ENCODE results near the gene FAM107B.

Gene FAM107B

DNA sequence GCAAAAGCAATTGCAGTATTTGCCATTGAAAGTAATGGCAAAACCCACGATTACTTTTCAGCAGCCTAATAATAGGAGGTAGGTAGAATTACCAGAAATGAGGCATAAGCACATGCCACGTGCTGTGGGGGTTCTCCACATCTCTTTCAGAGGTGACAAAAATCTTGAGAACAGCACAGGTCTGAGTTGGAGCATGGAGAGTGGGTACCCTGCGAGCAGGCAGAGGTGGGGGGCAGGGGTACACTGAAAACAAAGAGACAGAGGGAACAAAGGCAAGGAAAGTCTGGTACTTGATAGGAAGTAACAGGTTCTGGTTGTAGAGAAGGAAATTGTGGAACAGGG, 75.9 kb downstream of the FAM107B start:
- peaks cover 0 to 3% of the 10 kb centered on the region in 2 experiments for H3K4me1 ChIP-seq (ENCODE audit: control insufficient read depth in 1 of 2, insufficient read depth in 1 of 2, low read depth in 1 of 2, low read length in 1 of 2)
- H3K27me3 ChIP-seq: no peaks in the 10 kb centered on the region
- H3K9me3 ChIP-seq: no peaks in the 10 kb centered on the region
- H3K27ac ChIP-seq: no peak overlapping the region
- H3K36me3 ChIP-seq: no peaks in the 10 kb centered on the region
- TF ChIP-seq, protein P1, sequence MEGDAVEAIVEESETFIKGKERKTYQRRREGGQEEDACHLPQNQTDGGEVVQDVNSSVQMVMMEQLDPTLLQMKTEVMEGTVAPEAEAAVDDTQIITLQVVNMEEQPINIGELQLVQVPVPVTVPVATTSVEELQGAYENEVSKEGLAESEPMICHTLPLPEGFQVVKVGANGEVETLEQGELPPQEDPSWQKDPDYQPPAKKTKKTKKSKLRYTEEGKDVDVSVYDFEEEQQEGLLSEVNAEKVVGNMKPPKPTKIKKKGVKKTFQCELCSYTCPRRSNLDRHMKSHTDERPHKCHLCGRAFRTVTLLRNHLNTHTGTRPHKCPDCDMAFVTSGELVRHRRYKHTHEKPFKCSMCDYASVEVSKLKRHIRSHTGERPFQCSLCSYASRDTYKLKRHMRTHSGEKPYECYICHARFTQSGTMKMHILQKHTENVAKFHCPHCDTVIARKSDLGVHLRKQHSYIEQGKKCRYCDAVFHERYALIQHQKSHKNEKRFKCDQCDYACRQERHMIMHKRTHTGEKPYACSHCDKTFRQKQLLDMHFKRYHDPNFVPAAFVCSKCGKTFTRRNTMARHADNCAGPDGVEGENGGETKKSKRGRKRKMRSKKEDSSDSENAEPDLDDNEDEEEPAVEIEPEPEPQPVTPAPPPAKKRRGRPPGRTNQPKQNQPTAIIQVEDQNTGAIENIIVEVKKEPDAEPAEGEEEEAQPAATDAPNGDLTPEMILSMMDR (IDR thresholded peaks at IDR 0.05): no peak
- no peak overlapping the region for H3K4me3 ChIP-seq (ENCODE audit: low read depth in 1 of 2, low read length in 1 of 2)

GRCh38 chr10:14698111-14698828, 76.4 kb downstream of the FAM107B start:
- Histone ChIP-seq H3K27me3 (no peaks in the 10 kb centered on the region), H3K9me3 (no peaks in the 10 kb centered on the region)
- TF ChIP-seq, protein P1 (IDR thresholded peaks at IDR 0.05): no peak

GRCh38 chr10:14697281-14697680, 77.4 kb downstream of the FAM107B start:
- H3K27ac ChIP-seq: no peak overlapping the region
- H3K4me3 ChIP-seq (ENCODE audit: low read depth in 1 of 2, low read length in 1 of 2): no peak overlapping the region
- H3K4me1 ChIP-seq (ENCODE audit: control insufficient read depth in 1 of 2, insufficient read depth in 1 of 2, low read depth in 1 of 2, low read length in 1 of 2): peaks cover 0 to 3% of the 10 kb centered on the region in 2 experiments
- no peaks in the 10 kb centered on the region for H3K36me3 ChIP-seq
- no peaks in the 10 kb centered on the region for H3K27me3 ChIP-seq
- TF ChIP-seq, protein P1 (IDR thresholded peaks at IDR 0.05): no peak
- H3K9me3 ChIP-seq: no peaks in the 10 kb centered on the region

More at GRCh38 chr10:14698111-14698828, 76.4 kb downstream of the FAM107B start:
- H3K36me3 ChIP-seq: no peaks in the 10 kb centered on the region
- no peak overlapping the region for H3K27ac ChIP-seq
- H3K4me3 ChIP-seq (ENCODE audit: low read depth in 1 of 2, low read length in 1 of 2): no peak overlapping the region
- H3K4me1 ChIP-seq (ENCODE audit: control insufficient read depth in 1 of 2, insufficient read depth in 1 of 2, low read depth in 1 of 2, low read length in 1 of 2): peaks cover 0 to 3% of the 10 kb centered on the region in 2 experiments

DNA sequence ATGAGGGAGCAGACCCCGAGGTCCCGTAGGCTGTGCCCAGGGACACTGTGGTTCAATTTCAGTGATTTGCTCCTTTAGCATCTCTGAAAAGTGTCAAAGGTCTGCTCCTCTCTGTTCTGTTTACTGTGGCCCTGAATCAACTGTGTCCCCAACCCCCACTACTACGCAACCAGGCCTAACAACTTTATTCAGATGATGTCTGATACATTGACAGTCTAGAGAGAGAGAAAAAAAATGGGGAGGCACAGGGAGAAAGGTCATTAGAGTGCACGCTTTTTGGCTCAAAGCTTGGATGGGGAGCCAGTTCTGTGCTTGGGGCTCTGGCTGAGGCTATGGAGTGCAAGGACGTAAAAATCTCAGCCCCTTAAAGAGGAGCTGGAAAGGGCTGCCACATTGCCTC, 77.9 kb downstream of the FAM107B start:
- Histone ChIP-seq H3K27me3 (no peaks in the 10 kb centered on the region), H3K9me3 (no peaks in the 10 kb centered on the region), H3K36me3 (no peaks in the 10 kb centered on the region), H3K4me3 (ENCODE audit: low read depth in 1 of 2, low read length in 1 of 2) (no peak overlapping the region), H3K4me1 (ENCODE audit: control insufficient read depth in 1 of 2, insufficient read depth in 1 of 2, low read depth in 1 of 2, low read length in 1 of 2) (peaks cover 0 to 3% of the 10 kb centered on the region in 2 experiments), H3K27ac (no peak overlapping the region)
- TF ChIP-seq, protein P1 (IDR thresholded peaks at IDR 0.05): no peak

GRCh38 chr10:14695847-14696480, 78.7 kb downstream of the FAM107B start:
- H3K9me3 ChIP-seq: no peaks in the 10 kb centered on the region
- H3K4me1 ChIP-seq (ENCODE audit: control insufficient read depth in 1 of 2, insufficient read depth in 1 of 2, low read depth in 1 of 2, low read length in 1 of 2): no peaks in the 10 kb centered on the region
- H3K27ac ChIP-seq: no peak overlapping the region
- TF ChIP-seq, protein P1 (IDR thresholded peaks at IDR 0.05): no peak
- no peaks in the 10 kb centered on the region for H3K27me3 ChIP-seq
- H3K36me3 ChIP-seq: no peaks in the 10 kb centered on the region
- no peak overlapping the region for H3K4me3 ChIP-seq (ENCODE audit: low read depth in 1 of 2, low read length in 1 of 2)
